ENCODE measurements around the gene B3GNT7.

The B3GNT7 gene

DNA sequence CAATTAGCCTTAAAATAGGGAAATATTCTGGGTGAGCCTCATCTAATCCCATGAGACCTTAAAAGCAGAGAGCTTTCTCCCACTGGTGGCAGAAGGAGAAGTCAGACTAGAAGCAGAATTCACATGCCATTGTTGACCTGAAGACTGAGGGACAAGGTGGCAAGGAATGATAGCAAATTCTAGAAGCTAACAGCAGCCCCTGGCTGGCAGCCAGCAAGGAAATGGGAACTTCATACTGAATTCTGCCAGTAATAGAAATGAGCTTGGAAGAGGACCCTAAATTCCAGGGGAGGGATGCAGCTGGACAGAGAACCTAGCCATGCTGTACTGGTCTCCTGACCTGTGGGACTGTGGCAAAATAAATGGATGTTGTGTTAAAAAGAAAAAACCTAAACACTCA is 19.5 kb downstream of the B3GNT7 start:
- no peaks in the 10 kb centered on the region for H3K27me3 ChIP-seq (ENCODE audit: insufficient read depth, poor library complexity, severe bottlenecking)
- H3K27ac ChIP-seq (replicated peaks) = no peak overlapping the region
- no peak for DNase-seq (ENCODE audit: low read depth in 1 of 2, low spot score in 1 of 2)
- no peak overlapping the region for H3K4me3 ChIP-seq (replicated peaks; ENCODE audit: insufficient read depth, low read length)
- TF ChIP-seq POLR2AphosphoS5 (IDR thresholded peaks at IDR 0.05; ENCODE audit: low read depth) = no peak
- TF ChIP-seq, protein P1, sequence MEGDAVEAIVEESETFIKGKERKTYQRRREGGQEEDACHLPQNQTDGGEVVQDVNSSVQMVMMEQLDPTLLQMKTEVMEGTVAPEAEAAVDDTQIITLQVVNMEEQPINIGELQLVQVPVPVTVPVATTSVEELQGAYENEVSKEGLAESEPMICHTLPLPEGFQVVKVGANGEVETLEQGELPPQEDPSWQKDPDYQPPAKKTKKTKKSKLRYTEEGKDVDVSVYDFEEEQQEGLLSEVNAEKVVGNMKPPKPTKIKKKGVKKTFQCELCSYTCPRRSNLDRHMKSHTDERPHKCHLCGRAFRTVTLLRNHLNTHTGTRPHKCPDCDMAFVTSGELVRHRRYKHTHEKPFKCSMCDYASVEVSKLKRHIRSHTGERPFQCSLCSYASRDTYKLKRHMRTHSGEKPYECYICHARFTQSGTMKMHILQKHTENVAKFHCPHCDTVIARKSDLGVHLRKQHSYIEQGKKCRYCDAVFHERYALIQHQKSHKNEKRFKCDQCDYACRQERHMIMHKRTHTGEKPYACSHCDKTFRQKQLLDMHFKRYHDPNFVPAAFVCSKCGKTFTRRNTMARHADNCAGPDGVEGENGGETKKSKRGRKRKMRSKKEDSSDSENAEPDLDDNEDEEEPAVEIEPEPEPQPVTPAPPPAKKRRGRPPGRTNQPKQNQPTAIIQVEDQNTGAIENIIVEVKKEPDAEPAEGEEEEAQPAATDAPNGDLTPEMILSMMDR (IDR thresholded peaks at IDR 0.05; ENCODE audit: insufficient read depth, low read length) = no peak
- TF ChIP-seq GABPA (IDR thresholded peaks at IDR 0.05; ENCODE audit: low read depth) = no peak
- TF ChIP-seq, protein P2, sequence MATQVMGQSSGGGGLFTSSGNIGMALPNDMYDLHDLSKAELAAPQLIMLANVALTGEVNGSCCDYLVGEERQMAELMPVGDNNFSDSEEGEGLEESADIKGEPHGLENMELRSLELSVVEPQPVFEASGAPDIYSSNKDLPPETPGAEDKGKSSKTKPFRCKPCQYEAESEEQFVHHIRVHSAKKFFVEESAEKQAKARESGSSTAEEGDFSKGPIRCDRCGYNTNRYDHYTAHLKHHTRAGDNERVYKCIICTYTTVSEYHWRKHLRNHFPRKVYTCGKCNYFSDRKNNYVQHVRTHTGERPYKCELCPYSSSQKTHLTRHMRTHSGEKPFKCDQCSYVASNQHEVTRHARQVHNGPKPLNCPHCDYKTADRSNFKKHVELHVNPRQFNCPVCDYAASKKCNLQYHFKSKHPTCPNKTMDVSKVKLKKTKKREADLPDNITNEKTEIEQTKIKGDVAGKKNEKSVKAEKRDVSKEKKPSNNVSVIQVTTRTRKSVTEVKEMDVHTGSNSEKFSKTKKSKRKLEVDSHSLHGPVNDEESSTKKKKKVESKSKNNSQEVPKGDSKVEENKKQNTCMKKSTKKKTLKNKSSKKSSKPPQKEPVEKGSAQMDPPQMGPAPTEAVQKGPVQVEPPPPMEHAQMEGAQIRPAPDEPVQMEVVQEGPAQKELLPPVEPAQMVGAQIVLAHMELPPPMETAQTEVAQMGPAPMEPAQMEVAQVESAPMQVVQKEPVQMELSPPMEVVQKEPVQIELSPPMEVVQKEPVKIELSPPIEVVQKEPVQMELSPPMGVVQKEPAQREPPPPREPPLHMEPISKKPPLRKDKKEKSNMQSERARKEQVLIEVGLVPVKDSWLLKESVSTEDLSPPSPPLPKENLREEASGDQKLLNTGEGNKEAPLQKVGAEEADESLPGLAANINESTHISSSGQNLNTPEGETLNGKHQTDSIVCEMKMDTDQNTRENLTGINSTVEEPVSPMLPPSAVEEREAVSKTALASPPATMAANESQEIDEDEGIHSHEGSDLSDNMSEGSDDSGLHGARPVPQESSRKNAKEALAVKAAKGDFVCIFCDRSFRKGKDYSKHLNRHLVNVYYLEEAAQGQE (IDR thresholded peaks at IDR 0.05; ENCODE audit: insufficient replicate concordance, low read depth) = no peak
- TF ChIP-seq SPI1 (IDR thresholded peaks at IDR 0.05; ENCODE audit: borderline replicate concordance, low read depth) = no peak

DNA sequence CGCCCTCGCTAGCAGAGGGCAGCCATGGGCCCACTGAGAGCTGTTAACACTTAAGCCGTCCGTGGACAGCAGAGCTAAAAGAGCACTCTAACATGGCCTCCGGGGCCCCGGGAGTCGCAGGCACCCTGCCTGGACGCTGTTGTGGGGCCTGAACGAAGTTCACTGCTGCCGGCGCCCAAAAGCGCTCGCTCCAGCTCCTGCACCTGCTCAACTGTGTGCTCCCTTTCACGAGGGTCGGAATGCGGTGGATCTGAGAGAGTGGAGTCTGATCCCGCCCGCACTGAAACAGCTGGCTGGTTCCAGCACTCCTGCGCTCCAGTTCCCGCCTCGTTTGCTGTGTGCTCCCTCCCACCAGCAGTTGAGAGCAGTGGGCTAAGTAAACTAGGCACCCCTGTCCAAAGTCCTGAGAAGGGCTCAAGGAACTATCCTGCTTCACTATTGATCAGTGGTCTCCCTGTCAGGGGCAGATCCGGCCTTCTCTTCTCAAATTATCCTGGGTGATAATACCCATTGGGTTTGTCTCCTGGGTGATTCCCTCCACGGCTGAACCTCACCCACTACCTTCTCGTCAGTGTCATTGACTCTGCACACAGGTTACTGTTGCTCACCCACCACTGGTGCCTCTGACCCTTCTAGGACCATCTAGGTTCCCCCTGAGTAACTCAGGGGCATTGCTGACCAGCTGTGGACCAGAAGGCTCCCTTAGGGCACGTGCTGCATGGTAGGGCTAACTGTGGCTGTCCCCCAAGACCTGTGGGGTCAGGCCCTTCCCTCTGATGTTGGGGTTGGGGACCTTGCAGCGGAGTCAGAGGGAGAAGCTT is 23.5 kb downstream of the B3GNT7 start:
- H3K27me3 ChIP-seq (ENCODE audit: insufficient read depth, poor library complexity, severe bottlenecking) = no peaks in the 10 kb centered on the region
- DNase-seq (ENCODE audit: low read depth in 1 of 2, low spot score in 1 of 2) = no peak
- TF ChIP-seq SPI1 (IDR thresholded peaks at IDR 0.05; ENCODE audit: borderline replicate concordance, low read depth) = no peak
- TF ChIP-seq, protein P2 (IDR thresholded peaks at IDR 0.05; ENCODE audit: insufficient replicate concordance, low read depth) = no peak
- TF ChIP-seq, protein P1 (IDR thresholded peaks at IDR 0.05; ENCODE audit: insufficient read depth, low read length) = no peak
- no peak for TF ChIP-seq GABPA (IDR thresholded peaks at IDR 0.05; ENCODE audit: low read depth)
- TF ChIP-seq POLR2AphosphoS5 (IDR thresholded peaks at IDR 0.05; ENCODE audit: low read depth) = no peak
- no peak overlapping the region for H3K4me3 ChIP-seq (replicated peaks; ENCODE audit: insufficient read depth, low read length)
- H3K27ac ChIP-seq (replicated peaks) = no peak overlapping the region

DNA sequence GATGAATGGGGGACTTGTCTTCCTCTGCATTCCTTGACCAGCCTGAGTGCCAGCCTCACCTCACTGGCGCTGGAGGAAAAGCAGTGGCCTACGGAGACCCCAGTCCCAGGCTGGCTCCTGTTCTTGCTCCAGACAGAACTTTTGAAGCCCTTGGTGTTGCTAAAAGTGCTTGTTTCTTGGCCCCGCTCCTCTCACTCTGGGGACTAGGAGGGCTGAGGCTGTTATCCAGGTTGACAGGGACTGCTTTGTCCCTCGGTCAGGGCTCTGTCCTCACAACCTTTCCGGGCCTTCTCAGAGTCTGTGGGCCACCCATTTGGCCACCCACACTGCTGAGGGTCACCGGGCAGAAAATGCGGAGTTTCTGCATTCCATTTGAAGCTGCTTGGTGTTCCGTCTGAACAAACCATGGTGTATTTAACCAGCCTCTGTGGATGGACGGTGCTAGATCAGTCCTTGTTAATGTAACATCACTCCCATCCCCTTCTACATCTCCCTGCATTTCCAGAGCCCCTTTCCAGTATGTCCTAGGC is 25.6 kb downstream of the B3GNT7 start:
- TF ChIP-seq SPI1 (IDR thresholded peaks at IDR 0.05; ENCODE audit: borderline replicate concordance, low read depth) (no peak), GABPA (IDR thresholded peaks at IDR 0.05; ENCODE audit: low read depth) (no peak), POLR2AphosphoS5 (IDR thresholded peaks at IDR 0.05; ENCODE audit: low read depth) (no peak)
- TF ChIP-seq, protein P2 (IDR thresholded peaks at IDR 0.05; ENCODE audit: insufficient replicate concordance, low read depth) = no peak
- TF ChIP-seq, protein P1 (IDR thresholded peaks at IDR 0.05; ENCODE audit: insufficient read depth, low read length) = no peak
- Histone ChIP-seq H3K27me3 (ENCODE audit: insufficient read depth, poor library complexity, severe bottlenecking) (no peaks in the 10 kb centered on the region), H3K27ac (replicated peaks) (no peak overlapping the region), H3K4me3 (replicated peaks; ENCODE audit: insufficient read depth, low read length) (no peak overlapping the region)
- no peak for DNase-seq (ENCODE audit: low read depth in 1 of 2, low spot score in 1 of 2)
